NCI-H2171 treated with DMSO at 0.1 percent for 48 hours (cell line): ENCODE data around the gene PROM1.

ENCODE experiments used
- DNase-seq: peaks from one replicate; lab custom pipeline; 2025; lab: John Stamatoyannopoulos, UW

PROM1 gene

GRCh38 chr4:16025268-16025667, 58.6 kb downstream of the PROM1 start:
- no peak for DNase-seq

GRCh38 chr4:16023776-16024408, 59.9 kb downstream of the PROM1 start:
- no peak for DNase-seq

- DNase-seq: no peak
These were observed 61.8 kb downstream of the PROM1 start for GRCh38 chr4:16021804-16022560.

GRCh38 chr4:16019649-16020048, 64.2 kb downstream of the PROM1 start:
- no peak for DNase-seq

DNA sequence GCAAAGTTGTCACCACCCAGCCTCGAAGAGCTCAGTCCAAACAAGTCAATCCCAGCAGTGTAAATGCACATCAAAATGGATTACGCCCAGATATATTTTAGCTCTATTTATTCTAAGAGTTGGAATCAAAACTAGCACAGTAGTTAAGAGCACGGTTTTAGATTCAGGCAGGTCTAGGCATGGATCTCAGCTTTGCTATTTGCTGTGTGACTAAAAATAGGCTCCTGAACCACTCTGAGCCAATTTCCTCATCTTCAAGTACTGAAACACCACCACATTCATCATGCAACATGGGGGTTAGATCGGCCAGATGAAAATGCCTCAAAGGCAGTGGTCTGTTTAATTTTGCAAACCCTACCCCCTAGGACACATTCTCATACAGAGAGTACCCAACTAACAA, 65.0 kb downstream of the PROM1 start:
- DNase-seq: no peak

GRCh38 chr4:16018061-16018676, 65.7 kb downstream of the PROM1 start:
- DNase-seq: no peak

GRCh38 chr4:16016536-16016935, 67.3 kb downstream of the PROM1 start:
- no peak for DNase-seq

- no peak for DNase-seq
These were observed 72.7 kb downstream of the PROM1 start for GRCh38 chr4:16011173-16011572.

- no peak for DNase-seq
These were observed 74.7 kb downstream of the PROM1 start for GRCh38 chr4:16009153-16009552.

- no peak for DNase-seq
These were observed 76.2 kb downstream of the PROM1 start for GRCh38 chr4:16007471-16008095.

DNA sequence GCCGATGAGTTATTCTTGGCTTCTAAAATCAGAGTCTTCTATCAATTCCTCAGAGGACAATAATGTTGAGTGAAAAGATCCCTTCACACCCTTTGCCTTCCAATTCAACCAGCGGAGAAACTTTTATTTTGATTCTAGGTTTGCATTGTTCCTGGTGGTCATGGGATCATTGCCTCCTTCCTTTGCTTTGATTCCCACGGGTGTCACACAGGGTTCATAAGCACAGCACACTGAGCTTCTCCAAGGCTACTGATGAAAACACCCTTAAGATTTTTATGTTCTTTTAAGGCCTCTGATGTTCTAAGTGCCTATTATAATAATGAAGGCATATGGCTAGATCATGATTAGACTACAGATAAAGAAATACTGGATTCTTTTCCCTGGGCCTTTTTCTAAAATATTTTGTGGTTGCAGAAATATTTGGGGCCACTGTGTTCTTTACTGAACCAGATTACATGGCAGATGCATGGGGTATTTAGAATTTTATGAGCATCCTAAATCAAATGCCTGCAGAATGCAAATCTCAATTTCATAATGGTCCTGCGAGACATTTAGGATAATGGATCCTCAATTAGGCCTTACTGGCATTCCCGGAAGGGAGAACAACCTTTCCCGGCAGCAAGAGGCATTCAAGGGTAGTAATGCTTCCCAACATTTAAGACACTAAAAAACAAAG, 76.9 kb downstream of the PROM1 start:
- DNase-seq: no peak

DNA sequence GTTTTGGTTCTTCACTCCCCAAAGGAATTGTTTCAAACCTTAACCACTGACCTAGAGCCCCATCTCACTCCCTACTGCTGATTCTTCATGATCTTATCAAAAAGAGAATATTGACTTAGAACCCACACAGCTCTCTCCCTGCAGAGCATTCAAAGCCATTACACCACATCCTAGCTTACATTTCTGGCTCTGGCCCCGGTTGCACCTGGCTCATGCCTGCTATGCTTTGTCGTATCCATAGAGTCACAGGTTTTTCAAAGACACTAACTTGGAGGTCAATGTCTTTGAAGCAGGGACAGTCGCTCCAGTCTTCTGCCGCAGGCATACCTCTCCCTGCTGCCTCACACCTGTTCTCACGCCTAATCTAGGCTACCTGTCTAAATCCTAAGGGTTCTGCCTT, 78.1 kb downstream of the PROM1 start:
- DNase-seq: no peak

DNA sequence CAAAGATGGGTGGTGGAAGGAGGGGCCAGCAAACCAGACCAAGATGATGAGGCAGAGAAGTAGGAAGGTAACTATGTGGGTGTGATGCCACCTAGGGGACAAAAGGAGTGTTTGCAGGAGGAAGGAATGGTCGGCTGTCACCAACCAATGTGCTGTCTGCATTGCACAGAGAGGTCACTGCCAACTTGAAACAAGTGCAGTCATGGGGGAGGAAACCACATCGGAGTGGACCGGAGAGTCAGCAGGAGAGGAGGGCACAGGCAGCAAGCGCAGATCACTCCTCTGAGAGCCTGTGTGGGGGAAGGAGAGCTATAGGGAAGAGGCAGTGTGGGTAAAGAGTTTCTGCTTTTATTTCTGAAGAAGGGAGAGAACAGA, 82.4 kb downstream of the PROM1 start:
- peak; percentile 36 for DNase-seq

- DNase-seq: no peak
These were observed 82.9 kb downstream of the PROM1 start for GRCh38 chr4:16000708-16001483.

DNA sequence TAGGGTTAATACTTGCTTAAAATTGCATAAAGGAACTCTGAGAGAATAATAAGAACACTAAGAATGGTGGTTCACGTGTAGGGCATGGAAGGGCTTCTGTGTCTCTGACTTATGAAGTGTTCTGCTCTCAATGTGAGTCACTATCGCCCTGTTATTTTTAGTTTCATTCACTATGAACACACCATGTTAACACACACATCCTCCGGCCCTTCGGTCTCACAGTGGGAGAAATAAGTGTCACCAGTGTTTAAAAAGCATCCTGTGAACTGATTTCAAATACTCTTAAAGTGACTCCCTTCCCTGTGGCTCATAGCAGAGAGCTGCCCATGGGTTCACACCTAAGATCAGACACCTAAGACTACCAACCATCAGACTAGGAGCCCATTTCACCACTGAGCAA, 87.0 kb downstream of the PROM1 start:
- DNase-seq: no peak

GRCh38 chr4:15995826-15996225, 88.0 kb downstream of the PROM1 start:
- DNase-seq: no peak

GRCh38 chr4:15992167-15992485, 91.7 kb downstream of the PROM1 start:
- no peak for DNase-seq

GRCh38 chr4:15990570-15991285, 93.1 kb downstream of the PROM1 start:
- no peak for DNase-seq

- DNase-seq: no peak
These were observed 94.4 kb downstream of the PROM1 start for GRCh38 chr4:15989424-15989823.

DNA sequence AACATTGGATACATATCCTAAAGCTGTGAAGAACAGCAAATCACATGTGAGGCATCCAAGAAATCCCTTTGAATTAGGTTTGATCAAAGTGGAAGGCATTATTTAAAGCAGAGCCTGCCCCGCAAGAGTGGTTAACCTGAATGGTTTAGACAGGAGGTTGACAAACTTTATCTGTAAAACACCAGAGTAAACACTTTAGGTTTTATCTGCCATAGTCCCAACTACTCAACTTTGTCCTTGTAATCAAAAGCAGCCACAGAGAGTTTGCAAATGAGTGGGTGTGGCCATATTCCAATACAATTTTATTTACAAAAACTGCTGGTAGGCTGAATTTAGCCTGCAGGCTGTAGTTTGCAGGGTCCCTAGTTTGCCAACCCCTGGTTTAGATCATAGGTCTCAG, 95.6 kb downstream of the PROM1 start:
- DNase-seq: no peak

DNA sequence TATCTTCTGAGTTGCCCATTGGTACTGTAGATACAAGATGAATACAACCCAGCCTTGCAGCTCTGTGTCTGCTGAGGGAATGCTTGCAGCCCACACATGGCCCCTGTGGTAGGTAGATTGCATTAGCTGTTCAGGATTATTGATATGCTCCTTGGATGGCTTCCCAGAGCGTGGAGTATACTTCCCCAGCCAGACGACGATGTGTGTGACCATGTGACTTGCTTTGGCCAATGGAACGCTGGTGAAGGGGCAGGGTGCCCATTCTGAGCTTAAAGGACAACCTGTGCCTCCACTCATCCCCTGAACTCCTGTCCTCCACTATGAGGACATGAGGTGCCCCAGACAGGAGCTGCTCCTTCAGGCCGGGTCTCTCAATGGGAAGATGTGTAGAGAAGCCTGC, 96.9 kb downstream of the PROM1 start:
- DNase-seq: no peak
